ENCODE measurements around the gene MED31.

DNA sequence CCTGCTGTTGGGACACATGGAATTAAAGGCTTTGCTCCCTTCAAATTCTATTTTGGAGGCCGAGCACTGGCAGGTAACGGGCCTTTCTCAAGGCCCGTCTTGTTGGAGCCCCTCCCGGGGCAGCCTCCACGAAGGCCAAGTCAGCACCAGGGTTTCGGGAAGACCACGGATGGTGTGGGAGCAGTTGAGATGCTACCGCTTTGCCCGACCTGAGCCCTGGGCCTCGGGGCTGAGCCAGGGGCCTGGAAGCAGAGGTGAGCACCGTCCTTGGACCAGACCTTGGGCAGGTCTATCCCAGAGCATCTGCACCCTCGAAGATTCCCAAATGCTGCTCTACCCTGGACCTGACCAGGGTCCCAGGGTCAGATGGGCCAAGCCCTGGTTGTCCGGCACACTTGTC, 23.2 kb upstream of the MED31 start:
- no peak for TF ChIP-seq POLR2A (IDR thresholded peaks at IDR 0.05)
- TF ChIP-seq, protein P1, sequence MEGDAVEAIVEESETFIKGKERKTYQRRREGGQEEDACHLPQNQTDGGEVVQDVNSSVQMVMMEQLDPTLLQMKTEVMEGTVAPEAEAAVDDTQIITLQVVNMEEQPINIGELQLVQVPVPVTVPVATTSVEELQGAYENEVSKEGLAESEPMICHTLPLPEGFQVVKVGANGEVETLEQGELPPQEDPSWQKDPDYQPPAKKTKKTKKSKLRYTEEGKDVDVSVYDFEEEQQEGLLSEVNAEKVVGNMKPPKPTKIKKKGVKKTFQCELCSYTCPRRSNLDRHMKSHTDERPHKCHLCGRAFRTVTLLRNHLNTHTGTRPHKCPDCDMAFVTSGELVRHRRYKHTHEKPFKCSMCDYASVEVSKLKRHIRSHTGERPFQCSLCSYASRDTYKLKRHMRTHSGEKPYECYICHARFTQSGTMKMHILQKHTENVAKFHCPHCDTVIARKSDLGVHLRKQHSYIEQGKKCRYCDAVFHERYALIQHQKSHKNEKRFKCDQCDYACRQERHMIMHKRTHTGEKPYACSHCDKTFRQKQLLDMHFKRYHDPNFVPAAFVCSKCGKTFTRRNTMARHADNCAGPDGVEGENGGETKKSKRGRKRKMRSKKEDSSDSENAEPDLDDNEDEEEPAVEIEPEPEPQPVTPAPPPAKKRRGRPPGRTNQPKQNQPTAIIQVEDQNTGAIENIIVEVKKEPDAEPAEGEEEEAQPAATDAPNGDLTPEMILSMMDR (IDR thresholded peaks at IDR 0.05), result no peak

Data from thyroid gland (tissue), 4 donors.